Endothelial cell of umbilical vein (primary cell): Measurements from ENCODE around the gene EIF4G2.

Experiments used
- CTCF ChIP-seq, 2 donors: IDR thresholded peaks; 1 replicate in 1 of 2; 2 replicates in 1 of 2; pipeline ENCODE4 v1.5.1; 2011; ENCODE audit warnings: low read length in 2 of 2, mild to moderate bottlenecking in 2 of 2, moderate library complexity in 2 of 2, control low read depth in 1 of 2, inconsistent platforms in 1 of 2, low read depth in 1 of 2; ENCODE audit not compliant: insufficient read depth in 1 of 2; ENCODE audit errors: extremely low read depth in 1 of 2
- EZH2 ChIP-seq: IDR thresholded peaks from 2 replicates; pipeline ENCODE4 v1.6.1; 2012; ENCODE audit warnings: borderline replicate concordance, low read depth, mild to moderate bottlenecking, moderate library complexity, low read length, inconsistent platforms; ENCODE audit not compliant: severe bottlenecking
- FOS ChIP-seq: IDR thresholded peaks from 2 replicates; pipeline ENCODE4 v1.6.1; 2011; ENCODE audit warnings: mild to moderate bottlenecking, low read length, moderate library complexity, borderline replicate concordance; ENCODE audit not compliant: insufficient read depth
- JUN ChIP-seq: IDR thresholded peaks from 2 replicates; pipeline ENCODE4 v1.6.1; 2011; ENCODE audit warnings: borderline replicate concordance, low read depth; ENCODE audit not compliant: insufficient read length, insufficient read depth
- MAX ChIP-seq: IDR thresholded peaks from 2 replicates; pipeline ENCODE4 v1.6.1; 2011; ENCODE audit not compliant: insufficient read depth, insufficient read length
- MYC ChIP-seq: IDR thresholded peaks from one replicate; pipeline ENCODE4 v1.6.1; 2011; ENCODE audit warnings: mild to moderate bottlenecking, low read depth, low read length
- POLR2A ChIP-seq: IDR thresholded peaks from 2 replicates; pipeline ENCODE4 v1.6.1; 2012; ENCODE audit warnings: low read depth, mild to moderate bottlenecking, control low read depth, low read length
- POLR2AphosphoS5 ChIP-seq: IDR thresholded peaks from 2 replicates; pipeline ENCODE4 v1.6.1; 2012; ENCODE audit warnings: low read depth, mild to moderate bottlenecking, control low read depth, low read length, moderate library complexity; ENCODE audit not compliant: insufficient read depth

- TF ChIP-seq CTCF (IDR thresholded peaks at IDR 0.05; ENCODE audit: extremely low read depth in 1 of 2, insufficient read depth in 1 of 2, low read depth in 1 of 2, low read length in 2 of 2): no peak
- no peak for TF ChIP-seq EZH2
- TF ChIP-seq POLR2A: no peak
- TF ChIP-seq JUN: no peak
- no peak for TF ChIP-seq POLR2AphosphoS5
- no peak for TF ChIP-seq MYC
- TF ChIP-seq MAX: no peak
- TF ChIP-seq FOS: no peak
These were observed 30.2 kb upstream of the EIF4G2 start for GRCh38 chr11:10838881-10839280.
